Effector CD4-positive, alpha-beta T cell (primary cell): ENCODE results near the gene EGFL7.

ENCODE experiments used
- DNase-seq: peaks from one replicate; pipeline ENCODE4 v3.0.0-alpha.2; 2020

Gene EGFL7

GRCh38 chr9:136645352-136645902, 17.3 kb upstream of the EGFL7 start:
- no peak for DNase-seq

- no peak for DNase-seq
These were observed 16.6 kb upstream of the EGFL7 start for GRCh38 chr9:136645903-136646754.

GRCh38 chr9:136646827-136647711, 15.6 kb upstream of the EGFL7 start:
- DNase-seq: no peak

GRCh38 chr9:136648751-136649150, 14.0 kb upstream of the EGFL7 start:
- DNase-seq: no peak

GRCh38 chr9:136650021-136650420, 12.7 kb upstream of the EGFL7 start:
- DNase-seq: no peak

GRCh38 chr9:136650648-136651047, 12.1 kb upstream of the EGFL7 start:
- DNase-seq: no peak

- DNase-seq: no peak
These were observed 10.9 kb upstream of the EGFL7 start for GRCh38 chr9:136651860-136652259.

- no peak for DNase-seq
These were observed 9.2 kb upstream of the EGFL7 start for GRCh38 chr9:136653323-136654079.

GRCh38 chr9:136654820-136655535, 7.7 kb upstream of the EGFL7 start:
- DNase-seq: no peak

- no peak for DNase-seq
These were observed 7.1 kb upstream of the EGFL7 start for GRCh38 chr9:136655536-136656182.

- DNase-seq: no peak
These were observed 6.5 kb upstream of the EGFL7 start for GRCh38 chr9:136656183-136656738.

- no peak for DNase-seq
These were observed 5.7 kb upstream of the EGFL7 start for GRCh38 chr9:136656795-136657611.

- DNase-seq: no peak
These were observed 4.5 kb upstream of the EGFL7 start for GRCh38 chr9:136657974-136658848.

GRCh38 chr9:136658849-136659535, 3.7 kb upstream of the EGFL7 start:
- no peak for DNase-seq

GRCh38 chr9:136659861-136660784, 2.6 kb upstream of the EGFL7 start:
- DNase-seq: no peak

- no peak for DNase-seq
These were observed 1.7 kb upstream of the EGFL7 start for GRCh38 chr9:136660971-136661550.
